ENCODE results near the gene VPS45.

- TF ChIP-seq, protein P1, sequence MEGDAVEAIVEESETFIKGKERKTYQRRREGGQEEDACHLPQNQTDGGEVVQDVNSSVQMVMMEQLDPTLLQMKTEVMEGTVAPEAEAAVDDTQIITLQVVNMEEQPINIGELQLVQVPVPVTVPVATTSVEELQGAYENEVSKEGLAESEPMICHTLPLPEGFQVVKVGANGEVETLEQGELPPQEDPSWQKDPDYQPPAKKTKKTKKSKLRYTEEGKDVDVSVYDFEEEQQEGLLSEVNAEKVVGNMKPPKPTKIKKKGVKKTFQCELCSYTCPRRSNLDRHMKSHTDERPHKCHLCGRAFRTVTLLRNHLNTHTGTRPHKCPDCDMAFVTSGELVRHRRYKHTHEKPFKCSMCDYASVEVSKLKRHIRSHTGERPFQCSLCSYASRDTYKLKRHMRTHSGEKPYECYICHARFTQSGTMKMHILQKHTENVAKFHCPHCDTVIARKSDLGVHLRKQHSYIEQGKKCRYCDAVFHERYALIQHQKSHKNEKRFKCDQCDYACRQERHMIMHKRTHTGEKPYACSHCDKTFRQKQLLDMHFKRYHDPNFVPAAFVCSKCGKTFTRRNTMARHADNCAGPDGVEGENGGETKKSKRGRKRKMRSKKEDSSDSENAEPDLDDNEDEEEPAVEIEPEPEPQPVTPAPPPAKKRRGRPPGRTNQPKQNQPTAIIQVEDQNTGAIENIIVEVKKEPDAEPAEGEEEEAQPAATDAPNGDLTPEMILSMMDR (IDR thresholded peaks at IDR 0.05; ENCODE audit: low read depth, low read length, missing input control), result no peak
- TF ChIP-seq, protein P2, sequence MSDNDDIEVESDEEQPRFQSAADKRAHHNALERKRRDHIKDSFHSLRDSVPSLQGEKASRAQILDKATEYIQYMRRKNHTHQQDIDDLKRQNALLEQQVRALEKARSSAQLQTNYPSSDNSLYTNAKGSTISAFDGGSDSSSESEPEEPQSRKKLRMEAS (IDR thresholded peaks at IDR 0.05), result no peak
- TF ChIP-seq REST (IDR thresholded peaks at IDR 0.05), result no peak
Observed at GRCh38 chr1:150022357-150022756, 45.2 kb upstream of the VPS45 start.
